Body of pancreas (tissue), 4 donors: Measurements from ENCODE around the gene REST. TPM values are rescaled to one million over a fixed set of nuclear protein-coding genes. Genes with fewer than 3 reads are reported as not detected.
"Not testable (repeated sequence)": the region's sequence is repeated elsewhere in the genome, so short reads cannot be mapped to it uniquely, and the experiment has no call there.

Experiments used
- ATAC-seq: fragments of 150-250 bp; one replicate; pipeline ENCODE4 v1.9.1; 2016
- DNase-seq, 4 donors: peaks; one replicate each; pipeline ENCODE4 v3.0.0-alpha.2; 2019
- H3K27ac ChIP-seq, 4 donors: fragments of 200-600 bp; sonication (generic); 1 replicate in 3 of 4; 2 replicates in 1 of 4; pipeline versions ENCODE4 v1.5.1 to v1.6.1; 2016 to 2019; ENCODE audit warnings: mild to moderate bottlenecking in 1 of 4, mixed read lengths in 1 of 4, moderate library complexity in 1 of 4
- H3K27me3 ChIP-seq, 2 donors: fragments of 200-600 bp; sonication (generic); one replicate each; pipeline ENCODE4 v1.6.0; 2016; ENCODE audit warnings: mild to moderate bottlenecking in 1 of 2
- H3K36me3 ChIP-seq, 2 donors: fragments of 200-600 bp; sonication (generic); replicated peaks in 1 of 2; 2 replicates each; pipeline ENCODE4 v1.5.1; 2016; ENCODE audit warnings: low read depth in 2 of 2; ENCODE audit not compliant: insufficient read depth in 1 of 2
- H3K4me1 ChIP-seq: fragments of 200-600 bp; sonication (generic); one replicate; pipeline ENCODE4 v1.6.0; 2016
- H3K4me3 ChIP-seq, 2 donors: fragments of 200-600 bp; sonication (generic); 1 replicate in 1 of 2; 2 replicates in 1 of 2; pipeline ENCODE4 v1.5.1; 2016 to 2019
- H3K9me3 ChIP-seq, 3 donors: fragments of 200-600 bp; sonication (generic); 1 replicate in 2 of 3; 2 replicates in 1 of 3; pipeline ENCODE4 v1.5.1; 2016
- CTCF ChIP-seq, 7 experiments: fragments of 450-650 bp in 4 of 7; fragments of 200-600 bp in 3 of 7; sonication (generic) in 3 of 7; IDR thresholded peaks; one replicate each; pipeline ENCODE4 v1.5.1; 2016 to 2019; ENCODE audit warnings: antibody characterized with exemption in 7 of 7
- POLR2A ChIP-seq, 3 donors: fragments of 450-650 bp; IDR thresholded peaks; one replicate each; pipeline ENCODE4 v1.6.1; 2016; ENCODE audit warnings: antibody characterized with exemption in 3 of 3, mild to moderate bottlenecking in 2 of 3
- WGBS, 2 donors: methylation state at CpG; one replicate each; pipeline ENCODE4 v1.1.5; 2017; 5-methylcytosine and 5-hydroxymethylcytosine counted together
- intact Hi-C: fragments of 100-400 bp; cut with DNase I; formaldehyde crosslinking; loops from one replicate; pipeline ENCODE4 v1.15.1; 2023
- total RNA-seq, 2 donors: library from RNA; depleted of rRNA; stranded (reverse); fragments of >200 nt; gene quantifications; one replicate each; pipeline ENCODE4 v1.1.0, GENCODE V29; 2016

REST gene
- total RNA-seq, 2 donors from 2014 or later, result 17.1 to 19.8 TPM

- Histone ChIP-seq H3K27me3 (no peaks in the 10 kb centered on the region), H3K4me1 (no peaks in the 10 kb centered on the region), H3K9me3 (no peaks in the 10 kb centered on the region), H3K27ac (no peak overlapping the region), H3K36me3 (peaks cover 5 to 11% of the 10 kb centered on the region in 2 donors), H3K4me3 (no peak overlapping the region)
- TF ChIP-seq POLR2A (IDR thresholded peaks at IDR 0.05) (no peak), CTCF (IDR thresholded peaks at IDR 0.05) (no peak)
- DNase-seq (no peak), ATAC-seq (no peak)
- intact Hi-C loops, result no loop called here
- 94 to 97% methylated on average over 6 of the region's 7 CpGs for WGBS, 2 donors
These were observed 22.9 kb downstream of the REST start for GRCh38 chr4:56930638-56931037.

- intact Hi-C loops, result no loop called here
- H3K27ac ChIP-seq, result no peak overlapping the region
- no peaks in the 10 kb centered on the region for H3K9me3 ChIP-seq
- WGBS, 2 donors, result 43 to 60% methylated on average over 4 of the region's 4 CpGs
- DNase-seq (no peak), ATAC-seq (no peak)
- H3K4me3 ChIP-seq, result no peak overlapping the region
- peaks cover 5 to 9% of the 10 kb centered on the region in 2 donors for H3K36me3 ChIP-seq
- no peak for TF ChIP-seq POLR2A (IDR thresholded peaks at IDR 0.05)
- no peak for TF ChIP-seq CTCF (IDR thresholded peaks at IDR 0.05)
- H3K4me1 ChIP-seq, result no peaks in the 10 kb centered on the region
- no peaks in the 10 kb centered on the region for H3K27me3 ChIP-seq
These were observed 24.2 kb downstream of the REST start for GRCh38 chr4:56931924-56932323.

- intact Hi-C loops, result no loop called here
- TF ChIP-seq CTCF (IDR thresholded peaks at IDR 0.05) (no peak), POLR2A (IDR thresholded peaks at IDR 0.05) (no peak)
- ATAC-seq (no peak), DNase-seq (no peak)
- Histone ChIP-seq H3K27me3 (no peaks in the 10 kb centered on the region), H3K36me3 (no peaks in the 10 kb centered on the region), H3K9me3 (no peaks in the 10 kb centered on the region), H3K4me3 (no peak overlapping the region), H3K27ac (no peak overlapping the region), H3K4me1 (no peaks in the 10 kb centered on the region)
- WGBS, 2 donors, result 91% methylated on average over 6 of the region's 6 CpGs
These were observed 29.6 kb downstream of the REST start for GRCh38 chr4:56937262-56937661.

- ATAC-seq, H3K4me1 ChIP-seq, H3K27me3 ChIP-seq, H3K9me3 ChIP-seq, H3K36me3 ChIP-seq, DNase-seq, H3K4me3 ChIP-seq, intact Hi-C loops, H3K27ac ChIP-seq: not testable (repeated sequence)
- 94 to 96% methylated on average over 14 of the region's 14 CpGs for WGBS, 2 donors
These were observed 32.1 kb downstream of the REST start for GRCh38 chr4:56939826-56940225.

GRCh38 chr4:56940403-56940802 lies 32.7 kb downstream of the REST start:
- Histone ChIP-seq H3K27me3 (no peaks in the 10 kb centered on the region), H3K27ac (no peak overlapping the region), H3K4me1 (no peaks in the 10 kb centered on the region), H3K36me3 (no peaks in the 10 kb centered on the region), H3K9me3 (no peaks in the 10 kb centered on the region), H3K4me3 (no peak overlapping the region)
- DNase-seq (no peak), ATAC-seq (no peak)
- 93 to 98% methylated on average over 12 of the region's 12 CpGs for WGBS, 2 donors
- TF ChIP-seq POLR2A (IDR thresholded peaks at IDR 0.05) (no peak), CTCF (IDR thresholded peaks at IDR 0.05) (no peak)
- intact Hi-C loops, result no loop called here
